MM.1S (cell line): ENCODE results near the gene SPRYD3.

Experiments used
- CTCF ChIP-seq: fragments of 300-600 bp; sonication (generic); IDR thresholded peaks from 2 replicates; pipeline ENCODE4 v1.5.1; 2016; ENCODE audit warnings: antibody characterized with exemption, low read length, mixed read lengths
- EZH2 ChIP-seq: fragments of 300-600 bp; sonication (generic); optimal IDR thresholded peaks from 2 replicates; pipeline ENCODE3; 2017; ENCODE audit warnings: low read depth, mild to moderate bottlenecking, antibody characterized with exemption, low read length, mixed read lengths
- EZH2phosphoT487 ChIP-seq: fragments of 300-600 bp; sonication (generic); IDR thresholded peaks from 2 replicates; pipeline ENCODE4 v1.6.1; 2018; ENCODE audit warnings: antibody characterized with exemption, low read length

DNA sequence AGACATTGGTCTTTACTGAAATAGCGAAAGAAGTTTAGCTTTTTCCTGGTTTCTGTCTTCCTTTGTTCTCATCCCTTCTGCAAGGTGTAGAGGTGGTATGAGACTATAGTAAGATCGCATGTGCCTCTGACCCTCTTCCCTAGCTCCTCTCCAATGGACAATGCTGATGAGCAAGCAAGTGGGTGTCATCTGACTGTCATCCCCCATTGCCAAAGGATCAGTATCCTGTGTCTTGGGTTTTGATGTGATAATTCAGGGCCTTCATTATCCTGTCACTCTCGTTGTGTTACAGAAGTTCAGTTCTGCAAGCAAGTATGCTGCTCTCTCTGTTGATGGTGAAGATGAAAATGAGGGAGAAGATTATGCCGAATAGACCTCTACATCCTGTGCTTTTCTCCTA lies 39.3 kb downstream of the SPRYD3 start:
- TF ChIP-seq CTCF (no peak), EZH2phosphoT487 (no peak), EZH2 (no peak)
